CD4-positive, alpha-beta T cell (primary cell): ENCODE results near the gene SLC35C1. TPM values are rescaled to one million over a fixed set of nuclear protein-coding genes. Genes with fewer than 3 reads are reported as not detected.

Experiments used
- ATAC-seq: fragments of 200-7000 bp; cut with Tn5 transposase; one replicate; pipeline ENCODE4 v1.10.0; 2022; ENCODE audit warnings: mild to moderate bottlenecking; ENCODE audit not compliant: poor library complexity
- CTCF ChIA-PET: fragments of 350-600 bp; sonication (Branson Sonifier 250); formaldehyde crosslinking; loops from one replicate; lab custom pipeline; 2021; ENCODE audit warnings: antibody characterized with exemption, inconsistent platforms; lab: Charles Lee
- POLR2A ChIA-PET: fragments of 350-600 bp; sonication (Branson Sonifier 250); formaldehyde crosslinking; loops from one replicate; lab custom pipeline; 2021; ENCODE audit warnings: antibody characterized with exemption, inconsistent platforms; lab: Charles Lee
- DNase-seq, 14 experiments: peaks; one replicate each; pipeline ENCODE4 v3.0.0-alpha.2; 2013 to 2020; ENCODE audit warnings: mixed read lengths in 2 of 14
- H3K27ac ChIP-seq, 2 donors: one replicate each; pipeline versions ENCODE4 v1.5.1 to v1.7.0; 2013; ENCODE audit warnings: low read length in 2 of 2, low read depth in 1 of 2, mild to moderate bottlenecking in 1 of 2
- H3K27me3 ChIP-seq, 2 experiments: 1 replicate in 1 of 2; 2 replicates in 1 of 2; pipeline versions ENCODE4 v1.6.1 to v1.7.0; 2013; ENCODE audit warnings: low read length in 2 of 2, control low read depth in 1 of 2, mild to moderate bottlenecking in 1 of 2, moderate library complexity in 1 of 2; ENCODE audit not compliant: insufficient read depth in 2 of 2, control insufficient read depth in 1 of 2
- H3K36me3 ChIP-seq: one replicate; pipeline ENCODE4 v1.6.1; 2013; ENCODE audit warnings: low read length, control low read depth; ENCODE audit not compliant: insufficient read depth
- H3K4me1 ChIP-seq: one replicate; pipeline ENCODE4 v1.6.1; 2013; ENCODE audit warnings: low read length, control low read depth; ENCODE audit not compliant: insufficient read depth
- H3K4me3 ChIP-seq: one replicate; pipeline ENCODE4 v1.5.1; 2013; ENCODE audit warnings: mild to moderate bottlenecking, low read length, moderate library complexity
- H3K9me3 ChIP-seq, 2 experiments: 1 replicate in 1 of 2; 2 replicates in 1 of 2; pipeline versions ENCODE4 v1.6.1 to v1.7.0; 2013; ENCODE audit warnings: low read length in 2 of 2, mild to moderate bottlenecking in 2 of 2, control low read depth in 1 of 2, moderate library complexity in 1 of 2; ENCODE audit not compliant: control insufficient read depth in 1 of 2, insufficient read depth in 1 of 2
- H3K27ac Mint-ChIP-seq: one replicate; pipeline ENCODE4 v1.8.0; 2020; ENCODE audit warnings: mixed read lengths
- H3K27me3 Mint-ChIP-seq: one replicate; pipeline ENCODE4 v1.8.0; 2021; ENCODE audit warnings: mixed read lengths
- H3K36me3 Mint-ChIP-seq: one replicate; pipeline ENCODE4 v1.8.0; 2021; ENCODE audit warnings: low read depth, mixed read lengths
- H3K4me1 Mint-ChIP-seq: one replicate; pipeline ENCODE4 v1.8.0; 2021; ENCODE audit warnings: low read depth, mixed read lengths
- H3K4me3 Mint-ChIP-seq: one replicate; pipeline ENCODE4 v1.8.0; 2020; ENCODE audit warnings: mild to moderate bottlenecking, mixed read lengths
- H3K9me3 Mint-ChIP-seq: one replicate; pipeline ENCODE4 v1.8.0; 2020; ENCODE audit warnings: mixed read lengths
- intact Hi-C, 2 experiments: fragments of 100-400 bp; cut with DNase I in 1 of 2; cut with micrococcal nuclease in 1 of 2; formaldehyde crosslinking; loops; one replicate each; pipeline versions ENCODE4 v1.15.1 to v1.9.0; 2023 to 2025; cut with DNase I, micrococcal nuclease
- total RNA-seq, 174 experiments: library from RNA in 2 of 174; stranded (reverse) in 2 of 174; gene quantifications; one replicate each; pipeline ENCODE4 v1.2.3 and lab custom pipeline; 2021 to 2026
- TF ChIP-seq, protein P1 (sequence below): fragments of 200-600 bp; IDR thresholded peaks from one replicate; pipeline ENCODE4 v1.8.0; 2022; ENCODE audit warnings: antibody characterized with exemption, mild to moderate bottlenecking

The SLC35C1 gene
- total RNA-seq, 2 experiments from 2014 or later: 4.4 to 4.9 TPM

DNA sequence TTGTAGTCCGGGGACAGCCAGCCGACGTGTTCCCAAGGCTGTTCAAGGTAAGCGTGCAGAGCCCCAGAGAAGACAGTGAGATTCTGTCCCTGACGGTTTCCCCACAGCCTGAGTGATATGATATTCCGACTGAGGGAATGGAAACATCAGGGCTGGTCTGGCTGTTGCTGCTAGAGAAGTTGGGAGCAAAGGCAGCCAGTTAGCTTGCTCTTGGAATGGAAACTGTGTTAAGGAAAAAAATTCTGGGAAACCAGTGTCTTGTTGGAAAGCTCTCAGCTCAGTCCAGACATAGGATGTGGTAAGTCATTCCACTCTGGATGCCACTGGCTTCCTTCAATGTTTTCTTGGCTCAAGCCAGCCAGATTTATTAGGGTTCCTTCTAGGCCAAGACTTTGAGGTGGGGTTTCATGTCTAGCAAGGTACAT is 51.1 kb downstream of the SLC35C1 start:
- DNase-seq (no peak), ATAC-seq (no peak)
- Mint-ChIP-seq H3K27me3 (no peaks in the 10 kb centered on the region), H3K4me1 (peaks cover 10% of the 10 kb centered on the region), H3K36me3 (peaks cover 65% of the 10 kb centered on the region), H3K4me3 (no peak overlapping the region), H3K9me3 (no peaks in the 10 kb centered on the region), H3K27ac (no peak overlapping the region)
- Histone ChIP-seq H3K27me3 (no peaks in the 10 kb centered on the region), H3K27ac (no peak overlapping the region), H3K9me3 (no peaks in the 10 kb centered on the region), H3K36me3 (peaks cover 63% of the 10 kb centered on the region), H3K4me1 (peaks cover 10% of the 10 kb centered on the region), H3K4me3 (no peak overlapping the region)
- TF ChIP-seq, protein P1, sequence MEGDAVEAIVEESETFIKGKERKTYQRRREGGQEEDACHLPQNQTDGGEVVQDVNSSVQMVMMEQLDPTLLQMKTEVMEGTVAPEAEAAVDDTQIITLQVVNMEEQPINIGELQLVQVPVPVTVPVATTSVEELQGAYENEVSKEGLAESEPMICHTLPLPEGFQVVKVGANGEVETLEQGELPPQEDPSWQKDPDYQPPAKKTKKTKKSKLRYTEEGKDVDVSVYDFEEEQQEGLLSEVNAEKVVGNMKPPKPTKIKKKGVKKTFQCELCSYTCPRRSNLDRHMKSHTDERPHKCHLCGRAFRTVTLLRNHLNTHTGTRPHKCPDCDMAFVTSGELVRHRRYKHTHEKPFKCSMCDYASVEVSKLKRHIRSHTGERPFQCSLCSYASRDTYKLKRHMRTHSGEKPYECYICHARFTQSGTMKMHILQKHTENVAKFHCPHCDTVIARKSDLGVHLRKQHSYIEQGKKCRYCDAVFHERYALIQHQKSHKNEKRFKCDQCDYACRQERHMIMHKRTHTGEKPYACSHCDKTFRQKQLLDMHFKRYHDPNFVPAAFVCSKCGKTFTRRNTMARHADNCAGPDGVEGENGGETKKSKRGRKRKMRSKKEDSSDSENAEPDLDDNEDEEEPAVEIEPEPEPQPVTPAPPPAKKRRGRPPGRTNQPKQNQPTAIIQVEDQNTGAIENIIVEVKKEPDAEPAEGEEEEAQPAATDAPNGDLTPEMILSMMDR: no peak
- intact Hi-C loops: no loop called here
- CTCF ChIA-PET: no interaction called here
- POLR2A ChIA-PET: no interaction called here

DNA sequence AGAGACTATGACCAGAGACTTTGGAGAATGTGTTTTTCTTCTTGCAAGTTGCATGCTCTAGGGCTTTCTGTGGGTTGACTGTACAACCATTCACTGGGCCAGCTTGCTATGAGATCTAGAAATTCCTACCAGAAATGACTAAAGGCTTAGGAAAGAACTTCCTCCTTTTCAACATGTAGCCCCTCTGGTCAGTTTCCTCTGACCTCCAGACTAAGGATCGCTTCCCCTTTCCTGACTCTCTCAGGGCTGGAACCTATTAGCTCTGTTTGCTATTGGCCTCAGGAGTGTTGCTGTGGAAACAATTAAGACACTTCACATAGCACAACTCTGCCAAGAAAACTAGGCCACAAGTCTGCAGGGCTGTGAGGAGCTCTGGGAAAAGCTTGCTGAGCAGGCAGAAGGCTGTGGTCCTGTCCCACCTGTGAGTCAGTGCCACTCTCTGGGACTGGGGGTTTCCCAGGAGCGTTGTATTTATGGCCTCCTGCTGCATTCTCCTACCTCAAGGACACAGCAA is 53.1 kb downstream of the SLC35C1 start:
- no peak overlapping the region for H3K4me3 ChIP-seq
- no peak overlapping the region for H3K4me3 Mint-ChIP-seq
- peak in 2 of 14 experiments; percentile 40 to 45 for DNase-seq
- TF ChIP-seq, protein P1: no peak
- peaks cover 79% of the 10 kb centered on the region for H3K36me3 Mint-ChIP-seq
- intact Hi-C loops: no loop called here
- ChIA-PET CTCF (no interaction called here), POLR2A (no interaction called here)
- ATAC-seq: no peak
- H3K9me3 ChIP-seq: no peaks in the 10 kb centered on the region
- no peaks in the 10 kb centered on the region for H3K9me3 Mint-ChIP-seq
- no peak overlapping the region for H3K27ac Mint-ChIP-seq
- peaks cover 3% of the 10 kb centered on the region for H3K4me1 ChIP-seq
- no peaks in the 10 kb centered on the region for H3K4me1 Mint-ChIP-seq
- H3K27me3 ChIP-seq: no peaks in the 10 kb centered on the region
- no peak overlapping the region for H3K27ac ChIP-seq
- no peaks in the 10 kb centered on the region for H3K27me3 Mint-ChIP-seq
- peaks cover 79% of the 10 kb centered on the region for H3K36me3 ChIP-seq

DNA sequence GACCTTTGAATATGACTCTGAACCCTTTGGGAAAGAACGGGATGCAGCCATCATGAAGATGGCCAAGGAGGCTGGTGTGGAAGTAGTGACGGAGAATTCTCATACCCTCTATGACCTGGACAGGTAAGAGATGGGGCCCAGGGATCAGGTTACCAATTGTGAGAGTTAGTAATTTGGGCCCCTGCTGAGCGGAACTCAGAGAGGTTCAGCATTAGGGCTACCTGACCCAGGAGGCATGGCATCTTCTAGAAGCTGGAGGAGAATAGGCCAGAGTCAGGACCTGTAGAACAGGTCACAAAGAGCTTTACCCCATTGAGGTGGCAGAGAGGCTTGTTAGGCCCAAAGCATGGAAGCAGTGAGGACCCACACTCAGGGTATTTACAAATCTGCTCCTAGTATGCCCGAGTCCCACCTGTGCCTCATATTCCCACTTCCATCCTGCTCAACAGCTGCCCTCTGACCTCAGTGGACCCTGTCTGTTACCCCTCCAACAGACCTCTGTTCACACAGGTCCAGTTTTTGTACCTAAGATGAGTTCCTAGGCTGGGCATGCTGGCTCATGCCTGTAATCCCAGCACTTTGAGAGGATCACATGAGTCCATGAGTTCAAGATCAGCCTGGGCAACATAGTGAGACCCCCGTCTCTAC is 53.9 kb downstream of the SLC35C1 start:
- no peak overlapping the region for H3K4me3 ChIP-seq
- no peak overlapping the region for H3K4me3 Mint-ChIP-seq
- CTCF ChIA-PET: no interaction called here
- H3K36me3 ChIP-seq: peaks cover 83% of the 10 kb centered on the region
- POLR2A ChIA-PET: no interaction called here
- no peak overlapping the region for H3K27ac ChIP-seq
- peaks cover 88% of the 10 kb centered on the region for H3K36me3 Mint-ChIP-seq
- ATAC-seq: no peak
- no peak overlapping the region for H3K27ac Mint-ChIP-seq
- TF ChIP-seq, protein P1: no peak
- peaks cover 2% of the 10 kb centered on the region for H3K4me1 ChIP-seq
- no peaks in the 10 kb centered on the region for H3K9me3 ChIP-seq
- intact Hi-C loops: no loop called here
- no peaks in the 10 kb centered on the region for H3K9me3 Mint-ChIP-seq
- DNase-seq: no peak
- no peaks in the 10 kb centered on the region for H3K4me1 Mint-ChIP-seq
- no peaks in the 10 kb centered on the region for H3K27me3 Mint-ChIP-seq
- no peaks in the 10 kb centered on the region for H3K27me3 ChIP-seq
